Measurements from ENCODE around the gene PRMT2. TPM values are rescaled to one million over a fixed set of nuclear protein-coding genes. Genes with fewer than 3 reads are reported as not detected.

The PRMT2 gene
- polyA plus RNA-seq (2013, experiment 1 of 2): 52.5 TPM
- polyA plus RNA-seq (2013, experiment 2 of 2): 50.4 TPM

- H3K4me1 ChIP-seq (ENCODE audit: control insufficient read depth, insufficient read depth, low read depth, low read length): peaks cover 5% of the 10 kb centered on the region
- H2BK15ac ChIP-seq (ENCODE audit: low read depth, poor library complexity, severe bottlenecking): peak within 1 kb of the TSS; percentile 77
- peak within 1 kb of the TSS in 1 of 2 experiments; percentile 100 for H3K14ac ChIP-seq (ENCODE audit: low read length in 2 of 2)
- H3K4me2 ChIP-seq (ENCODE audit: low read length, poor library complexity, severe bottlenecking): peak within 1 kb of the TSS; percentile 76
- under 1% methylated on average over 90 of the region's 90 CpGs for WGBS
- H2BK120ac ChIP-seq (ENCODE audit: low read depth, low read length): peak within 1 kb of the TSS; percentile 89
- peak within 1 kb of the TSS; percentile 99 for H4K91ac ChIP-seq (ENCODE audit: low read length)
- peak within 1 kb of the TSS; percentile 98 for H3K9ac ChIP-seq (ENCODE audit: low read length)
- peak within 1 kb of the TSS in 1 of 2 experiments; percentile 77 for H3K23ac ChIP-seq (ENCODE audit: low read length in 2 of 2)
- H2AK5ac ChIP-seq (ENCODE audit: low read length, severe bottlenecking): peak within 1 kb of the TSS; percentile 79
- peak within 1 kb of the TSS; percentile 97 to 99 for H3K4ac ChIP-seq (ENCODE audit: low read depth in 1 of 2, low read length in 2 of 2)
- H2BK5ac ChIP-seq (ENCODE audit: low read depth, low read length, poor library complexity, severe bottlenecking): peak within 1 kb of the TSS; percentile 85
- no peaks in the 10 kb centered on the region for H3K27me3 ChIP-seq (ENCODE audit: control insufficient read depth in 1 of 2, insufficient read depth in 1 of 2, low read length in 2 of 2)
- H3K4me3 ChIP-seq (ENCODE audit: insufficient read depth in 1 of 2, low read depth in 1 of 2, low read length in 2 of 2): peak within 1 kb of the TSS; percentile 99
- H3K9me3 ChIP-seq (ENCODE audit: control insufficient read depth, low read length): no peaks in the 10 kb centered on the region
- peak within 1 kb of the TSS; percentile 99 to 100 for H3K18ac ChIP-seq (ENCODE audit: low read depth in 1 of 2, low read length in 2 of 2)
- peak within 1 kb of the TSS; percentile 96 for H3K27ac ChIP-seq (ENCODE audit: low read length, poor library complexity, severe bottlenecking)
- no peaks in the 10 kb centered on the region for H3K79me1 ChIP-seq (replicated peaks; ENCODE audit: low read length, poor library complexity, severe bottlenecking)
- peak within 1 kb of the TSS; percentile 51 for H2AFZ ChIP-seq (ENCODE audit: low read depth, low read length)
- H2BK12ac ChIP-seq (ENCODE audit: low read length in 2 of 2): no peak within 1 kb of the TSS
- peaks cover 0 to 28% of the 10 kb centered on the region in 2 experiments for H3K36me3 ChIP-seq (ENCODE audit: control insufficient read depth in 1 of 2, insufficient read depth in 2 of 2, low read depth in 1 of 2, low read length in 2 of 2)
- peak; percentile 96 for DNase-seq
- H4K8ac ChIP-seq (ENCODE audit: low read length): peak within 1 kb of the TSS; percentile 97
Measured at GRCh38 chr21:46635324-46636180, at the start of gene PRMT2. PRMT2 (plus strand) TSS chr21:46635674; CDS start chr21:46636952, 1,278 bp downstream.

- Histone ChIP-seq H2AFZ (ENCODE audit: low read depth, low read length) (no peak overlapping the region), H4K91ac (ENCODE audit: low read length) (no peak overlapping the region), H3K9me3 (ENCODE audit: control insufficient read depth, low read length) (peaks cover 20% of the 10 kb centered on the region), H3K4ac (ENCODE audit: low read depth in 1 of 2, low read length in 2 of 2) (no peak overlapping the region), H3K18ac (ENCODE audit: low read depth in 1 of 2, low read length in 2 of 2) (no peak overlapping the region), H3K23ac (ENCODE audit: low read length in 2 of 2) (no peak overlapping the region), H3K4me3 (ENCODE audit: insufficient read depth in 1 of 2, low read depth in 1 of 2, low read length in 2 of 2) (no peak overlapping the region), H2AK5ac (ENCODE audit: low read length, severe bottlenecking) (no peak overlapping the region), H3K4me1 (ENCODE audit: control insufficient read depth, insufficient read depth, low read depth, low read length) (peaks cover 3% of the 10 kb centered on the region), H3K27ac (ENCODE audit: low read length, poor library complexity, severe bottlenecking) (no peak overlapping the region), H3K79me1 (replicated peaks; ENCODE audit: low read length, poor library complexity, severe bottlenecking) (no peaks in the 10 kb centered on the region), H2BK15ac (ENCODE audit: low read depth, poor library complexity, severe bottlenecking) (no peak overlapping the region), H2BK5ac (ENCODE audit: low read depth, low read length, poor library complexity, severe bottlenecking) (no peak overlapping the region), H3K4me2 (ENCODE audit: low read length, poor library complexity, severe bottlenecking) (no peak overlapping the region), H2BK120ac (ENCODE audit: low read depth, low read length) (no peak overlapping the region), H2BK12ac (ENCODE audit: low read length in 2 of 2) (no peak overlapping the region), H3K9ac (ENCODE audit: low read length) (no peak overlapping the region), H4K8ac (ENCODE audit: low read length) (no peak overlapping the region), H3K27me3 (ENCODE audit: control insufficient read depth in 1 of 2, insufficient read depth in 1 of 2, low read length in 2 of 2) (no peaks in the 10 kb centered on the region), H3K14ac (ENCODE audit: low read length in 2 of 2) (no peak overlapping the region), H3K36me3 (ENCODE audit: control insufficient read depth in 1 of 2, insufficient read depth in 2 of 2, low read depth in 1 of 2, low read length in 2 of 2) (no peaks in the 10 kb centered on the region)
- WGBS: 86% methylated on average over 8 of the region's 8 CpGs
- DNase-seq: no peak
Measured at GRCh38 chr21:46594276-46594675, 41.2 kb upstream of the PRMT2 start.

- no peak overlapping the region for H3K4me2 ChIP-seq (ENCODE audit: low read length, poor library complexity, severe bottlenecking)
- H3K27me3 ChIP-seq (ENCODE audit: control insufficient read depth in 1 of 2, insufficient read depth in 1 of 2, low read length in 2 of 2): no peaks in the 10 kb centered on the region
- H3K18ac ChIP-seq (ENCODE audit: low read depth in 1 of 2, low read length in 2 of 2): no peak overlapping the region
- no peak overlapping the region for H3K9ac ChIP-seq (ENCODE audit: low read length)
- H3K23ac ChIP-seq (ENCODE audit: low read length in 2 of 2): no peak overlapping the region
- no peak for DNase-seq
- H2BK12ac ChIP-seq (ENCODE audit: low read length in 2 of 2): no peak overlapping the region
- H3K36me3 ChIP-seq (ENCODE audit: control insufficient read depth in 1 of 2, insufficient read depth in 2 of 2, low read depth in 1 of 2, low read length in 2 of 2): no peaks in the 10 kb centered on the region
- no peak overlapping the region for H4K8ac ChIP-seq (ENCODE audit: low read length)
- no peak overlapping the region for H4K91ac ChIP-seq (ENCODE audit: low read length)
- H2BK15ac ChIP-seq (ENCODE audit: low read depth, poor library complexity, severe bottlenecking): no peak overlapping the region
- H3K14ac ChIP-seq (ENCODE audit: low read length in 2 of 2): no peak overlapping the region
- H3K79me1 ChIP-seq (replicated peaks; ENCODE audit: low read length, poor library complexity, severe bottlenecking): no peaks in the 10 kb centered on the region
- no peak overlapping the region for H3K4ac ChIP-seq (ENCODE audit: low read depth in 1 of 2, low read length in 2 of 2)
- H2BK120ac ChIP-seq (ENCODE audit: low read depth, low read length): no peak overlapping the region
- no peak overlapping the region for H3K4me3 ChIP-seq (ENCODE audit: insufficient read depth in 1 of 2, low read depth in 1 of 2, low read length in 2 of 2)
- no peak overlapping the region for H3K27ac ChIP-seq (ENCODE audit: low read length, poor library complexity, severe bottlenecking)
- H3K9me3 ChIP-seq (ENCODE audit: control insufficient read depth, low read length): peaks cover 3% of the 10 kb centered on the region
- H2BK5ac ChIP-seq (ENCODE audit: low read depth, low read length, poor library complexity, severe bottlenecking): no peak overlapping the region
- no peak overlapping the region for H2AK5ac ChIP-seq (ENCODE audit: low read length, severe bottlenecking)
- H2AFZ ChIP-seq (ENCODE audit: low read depth, low read length): no peak overlapping the region
- WGBS: 60% methylated on average over 1 of the region's 1 CpG
- H3K4me1 ChIP-seq (ENCODE audit: control insufficient read depth, insufficient read depth, low read depth, low read length): peaks cover 3% of the 10 kb centered on the region
Measured at GRCh38 chr21:46596201-46596600, 39.3 kb upstream of the PRMT2 start.

GRCh38 chr21:46597031-46597430 lies 38.4 kb upstream of the PRMT2 start:
- Histone ChIP-seq H3K9ac (ENCODE audit: low read length) (no peak overlapping the region), H3K23ac (ENCODE audit: low read length in 2 of 2) (no peak overlapping the region), H2BK15ac (ENCODE audit: low read depth, poor library complexity, severe bottlenecking) (no peak overlapping the region), H3K79me1 (replicated peaks; ENCODE audit: low read length, poor library complexity, severe bottlenecking) (no peaks in the 10 kb centered on the region), H3K18ac (ENCODE audit: low read depth in 1 of 2, low read length in 2 of 2) (no peak overlapping the region), H3K9me3 (ENCODE audit: control insufficient read depth, low read length) (no peaks in the 10 kb centered on the region), H2AK5ac (ENCODE audit: low read length, severe bottlenecking) (no peak overlapping the region), H3K4ac (ENCODE audit: low read depth in 1 of 2, low read length in 2 of 2) (no peak overlapping the region), H3K27me3 (ENCODE audit: control insufficient read depth in 1 of 2, insufficient read depth in 1 of 2, low read length in 2 of 2) (no peaks in the 10 kb centered on the region), H3K4me3 (ENCODE audit: insufficient read depth in 1 of 2, low read depth in 1 of 2, low read length in 2 of 2) (no peak overlapping the region), H2BK5ac (ENCODE audit: low read depth, low read length, poor library complexity, severe bottlenecking) (no peak overlapping the region), H2BK12ac (ENCODE audit: low read length in 2 of 2) (no peak overlapping the region), H2BK120ac (ENCODE audit: low read depth, low read length) (no peak overlapping the region), H3K14ac (ENCODE audit: low read length in 2 of 2) (no peak overlapping the region), H3K27ac (ENCODE audit: low read length, poor library complexity, severe bottlenecking) (no peak overlapping the region), H4K91ac (ENCODE audit: low read length) (no peak overlapping the region), H4K8ac (ENCODE audit: low read length) (no peak overlapping the region), H3K4me2 (ENCODE audit: low read length, poor library complexity, severe bottlenecking) (no peak overlapping the region), H3K4me1 (ENCODE audit: control insufficient read depth, insufficient read depth, low read depth, low read length) (peaks cover 3% of the 10 kb centered on the region), H3K36me3 (ENCODE audit: control insufficient read depth in 1 of 2, insufficient read depth in 2 of 2, low read depth in 1 of 2, low read length in 2 of 2) (no peaks in the 10 kb centered on the region), H2AFZ (ENCODE audit: low read depth, low read length) (no peak overlapping the region)
- 87% methylated on average over 8 of the region's 8 CpGs for WGBS
- no peak for DNase-seq
